Lower leg skin (tissue), 4 donors: ENCODE results near the gene WNK4. TPM values are rescaled to one million over a fixed set of nuclear protein-coding genes. Genes with fewer than 3 reads are reported as not detected.
"Not testable (repeated sequence)": the region's sequence is repeated elsewhere in the genome, so short reads cannot be mapped to it uniquely, and the experiment has no call there.

Experiments
- DNase-seq, 2 donors: peaks; one replicate each; pipeline ENCODE4 v3.0.0-alpha.2; 2019; ENCODE audit warnings: low spot score in 2 of 2
- H3K4me3 ChIP-seq: fragments of 200-600 bp; sonication (generic); 2 replicates; pipeline ENCODE4 v1.5.1; 2017; ENCODE audit warnings: mild to moderate bottlenecking, low read depth; ENCODE audit not compliant: poor library complexity, severe bottlenecking
- POLR2A ChIP-seq, 2 donors: fragments of 450-650 bp; IDR thresholded peaks; one replicate each; pipeline ENCODE4 v1.6.1; 2016 to 2017; ENCODE audit warnings: antibody characterized with exemption in 2 of 2, mild to moderate bottlenecking in 1 of 2, moderate library complexity in 1 of 2
- WGBS, 2 donors: methylation state at CpG; one replicate each; pipeline ENCODE4 v1.1.5; 2018; 5-methylcytosine and 5-hydroxymethylcytosine counted together
- intact Hi-C: fragments of 100-400 bp; cut with DNase I; formaldehyde crosslinking; loops from one replicate; pipeline ENCODE4 v1.15.0; 2023; ENCODE audit warnings: low total_unique reads
- total RNA-seq, 4 donors: library from RNA; depleted of rRNA; stranded (reverse); fragments of >200 nt; gene quantifications; one replicate each; pipeline ENCODE4 v1.1.0, GENCODE V29; 2016
- TF ChIP-seq, protein P1 (sequence below), 3 donors: fragments of 450-650 bp; IDR thresholded peaks; one replicate each; pipeline ENCODE4 v1.5.1; 2016; ENCODE audit warnings: antibody characterized with exemption in 3 of 3, mild to moderate bottlenecking in 3 of 3, moderate library complexity in 2 of 3

Gene WNK4
- total RNA-seq: 1 to 10 TPM in 1 of 4 donors, under 1 TPM in 1, not detected in 2; 0.62 to 1.0 TPM

DNA sequence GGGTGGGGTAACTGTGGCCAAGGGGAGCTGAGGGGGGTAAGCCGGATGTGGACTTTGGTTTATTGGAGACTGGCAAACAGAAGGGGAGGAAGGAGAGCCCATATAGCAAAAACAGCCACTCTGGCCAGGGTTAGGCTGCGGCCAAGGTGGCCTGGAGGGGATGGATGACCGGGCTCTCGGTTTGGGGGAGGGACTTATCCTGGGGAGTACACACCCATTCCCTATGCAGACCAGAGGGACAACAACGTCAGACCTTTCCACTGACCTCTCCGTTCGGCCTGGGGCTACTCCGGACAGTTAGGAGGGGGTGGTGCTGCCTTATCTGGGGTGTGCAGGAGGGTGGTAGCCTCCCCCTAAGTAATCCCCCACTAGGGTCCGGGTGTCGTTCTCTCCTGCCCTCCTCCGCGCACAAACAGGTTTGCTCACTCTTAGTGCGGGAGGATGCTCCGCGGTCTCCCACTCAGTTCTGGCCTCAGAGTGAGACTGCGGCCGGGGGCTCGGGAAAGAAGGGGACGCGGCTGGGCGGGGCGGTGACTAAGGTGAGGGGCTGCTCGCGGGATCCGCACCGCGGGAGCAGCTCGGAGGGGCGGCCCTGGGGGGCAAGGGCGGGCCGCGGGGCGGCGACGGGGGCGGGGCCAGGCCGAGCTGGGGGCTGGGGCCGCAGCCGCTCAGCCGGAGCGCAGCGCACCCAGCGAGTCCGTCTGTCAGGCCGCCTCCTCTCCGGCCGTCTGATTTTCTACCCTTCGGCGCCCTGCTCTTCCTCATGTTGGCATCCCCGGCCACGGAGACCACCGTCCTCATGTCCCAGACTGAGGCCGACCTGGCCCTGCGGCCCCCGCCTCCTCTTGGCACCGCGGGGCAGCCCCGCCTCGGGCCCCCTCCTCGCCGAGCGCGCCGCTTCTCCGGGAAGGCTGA, at the start of gene WNK4:
Gene WNK4 (plus strand): TSS at position 675 of the 915 bp plus-strand sequence. CDS start 89 bp downstream, at position 764.
- WGBS, 2 donors: 13 to 15% methylated on average over 45 to 46 of the region's 65 CpGs
- intact Hi-C loops: no loop called here
- H3K4me3 ChIP-seq: peak within 1 kb of the TSS; percentile 9
- TF ChIP-seq, protein P1, sequence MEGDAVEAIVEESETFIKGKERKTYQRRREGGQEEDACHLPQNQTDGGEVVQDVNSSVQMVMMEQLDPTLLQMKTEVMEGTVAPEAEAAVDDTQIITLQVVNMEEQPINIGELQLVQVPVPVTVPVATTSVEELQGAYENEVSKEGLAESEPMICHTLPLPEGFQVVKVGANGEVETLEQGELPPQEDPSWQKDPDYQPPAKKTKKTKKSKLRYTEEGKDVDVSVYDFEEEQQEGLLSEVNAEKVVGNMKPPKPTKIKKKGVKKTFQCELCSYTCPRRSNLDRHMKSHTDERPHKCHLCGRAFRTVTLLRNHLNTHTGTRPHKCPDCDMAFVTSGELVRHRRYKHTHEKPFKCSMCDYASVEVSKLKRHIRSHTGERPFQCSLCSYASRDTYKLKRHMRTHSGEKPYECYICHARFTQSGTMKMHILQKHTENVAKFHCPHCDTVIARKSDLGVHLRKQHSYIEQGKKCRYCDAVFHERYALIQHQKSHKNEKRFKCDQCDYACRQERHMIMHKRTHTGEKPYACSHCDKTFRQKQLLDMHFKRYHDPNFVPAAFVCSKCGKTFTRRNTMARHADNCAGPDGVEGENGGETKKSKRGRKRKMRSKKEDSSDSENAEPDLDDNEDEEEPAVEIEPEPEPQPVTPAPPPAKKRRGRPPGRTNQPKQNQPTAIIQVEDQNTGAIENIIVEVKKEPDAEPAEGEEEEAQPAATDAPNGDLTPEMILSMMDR (IDR thresholded peaks at IDR 0.05): peak in 1 of 3 donors; percentile 6
- TF ChIP-seq POLR2A (IDR thresholded peaks at IDR 0.05): no peak
- DNase-seq: peak in 1 of 2 donors; percentile 82

DNA sequence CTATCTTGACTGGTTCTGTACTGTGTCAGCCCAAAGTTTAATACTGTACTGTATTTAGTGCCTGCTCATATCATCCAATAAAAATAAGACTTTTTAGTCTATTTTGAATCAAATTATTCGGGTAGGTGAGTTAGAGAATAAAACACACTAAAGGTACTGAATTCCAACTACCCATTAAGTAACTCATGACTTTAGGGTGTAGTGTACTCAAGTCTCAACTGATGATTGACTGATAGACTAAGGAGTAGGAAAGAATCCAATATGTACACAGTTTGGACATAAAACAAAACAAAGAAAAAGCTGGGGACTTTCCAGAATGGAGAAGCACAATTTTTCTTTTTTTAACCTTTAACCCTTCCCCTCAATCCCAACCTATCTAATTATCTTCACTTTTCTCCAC, 39.7 kb upstream of the WNK4 start:
- no peak for TF ChIP-seq POLR2A (IDR thresholded peaks at IDR 0.05)
- TF ChIP-seq, protein P1 (IDR thresholded peaks at IDR 0.05): no peak
- H3K4me3 ChIP-seq: no peak overlapping the region
- no peak for DNase-seq
- WGBS, 2 donors: 84 to 85% methylated on average over 1 of the region's 1 CpG
- intact Hi-C loops: no loop called here

DNA sequence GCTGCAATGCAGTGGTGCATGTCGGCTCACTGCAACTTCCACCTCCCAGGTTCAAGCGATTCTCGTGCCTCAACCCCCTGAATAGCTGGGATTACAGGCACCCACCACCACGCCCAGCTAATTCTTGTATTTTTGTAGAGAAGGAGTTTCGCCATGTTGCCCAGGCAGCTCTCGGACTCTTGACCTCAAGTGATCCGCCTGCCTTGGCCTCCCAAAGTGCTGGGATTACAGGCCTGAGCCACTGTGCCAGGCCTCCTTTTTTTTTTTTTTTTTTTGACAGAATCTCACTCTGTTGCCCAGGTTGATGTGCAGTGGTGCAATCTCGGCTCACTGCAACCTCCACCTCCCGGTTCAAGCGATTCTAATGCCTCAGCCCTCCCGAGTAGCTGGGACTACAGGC, 37.5 kb upstream of the WNK4 start:
- DNase-seq, H3K4me3 ChIP-seq, intact Hi-C loops: not testable (repeated sequence)
- 94 to 96% methylated on average over 11 of the region's 11 CpGs for WGBS, 2 donors

DNA sequence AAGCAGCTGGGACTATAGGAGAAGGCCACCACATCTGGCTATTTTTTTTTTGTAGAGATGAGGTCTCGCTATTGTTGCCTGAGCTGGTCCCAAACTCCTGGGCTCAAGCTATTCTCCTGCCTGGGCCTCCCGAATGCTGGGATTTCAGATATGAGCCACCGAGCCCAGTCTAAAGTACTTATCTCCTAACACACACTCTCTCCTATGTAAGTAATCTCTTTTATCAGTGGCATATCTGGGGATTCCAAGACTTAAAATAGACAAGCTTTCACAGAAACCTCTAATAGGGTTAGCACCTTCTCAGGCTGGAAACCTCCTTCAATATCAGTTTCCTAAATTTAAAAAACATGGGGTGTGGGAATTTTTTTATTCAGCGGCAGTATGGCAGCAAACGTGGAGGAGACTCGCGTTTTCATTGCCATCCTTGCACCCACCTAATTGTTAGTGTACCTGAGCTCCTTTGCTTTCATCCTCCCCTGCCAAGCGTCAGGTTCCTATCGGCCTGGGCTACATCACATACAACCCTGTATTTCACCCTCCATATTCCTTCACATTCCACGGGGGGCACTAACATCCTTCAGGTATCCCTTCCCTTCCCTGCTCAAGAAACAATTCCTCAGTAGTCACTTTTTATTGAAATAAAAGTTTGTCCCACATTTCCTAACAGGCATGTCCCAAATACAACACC, 36.7 kb upstream of the WNK4 start:
- intact Hi-C loops: no loop called here
- 42 to 43% methylated on average over 10 of the region's 10 CpGs for WGBS, 2 donors
- no peak for TF ChIP-seq POLR2A (IDR thresholded peaks at IDR 0.05)
- TF ChIP-seq, protein P1 (IDR thresholded peaks at IDR 0.05): no peak
- H3K4me3 ChIP-seq: no peak overlapping the region
- DNase-seq: no peak

DNA sequence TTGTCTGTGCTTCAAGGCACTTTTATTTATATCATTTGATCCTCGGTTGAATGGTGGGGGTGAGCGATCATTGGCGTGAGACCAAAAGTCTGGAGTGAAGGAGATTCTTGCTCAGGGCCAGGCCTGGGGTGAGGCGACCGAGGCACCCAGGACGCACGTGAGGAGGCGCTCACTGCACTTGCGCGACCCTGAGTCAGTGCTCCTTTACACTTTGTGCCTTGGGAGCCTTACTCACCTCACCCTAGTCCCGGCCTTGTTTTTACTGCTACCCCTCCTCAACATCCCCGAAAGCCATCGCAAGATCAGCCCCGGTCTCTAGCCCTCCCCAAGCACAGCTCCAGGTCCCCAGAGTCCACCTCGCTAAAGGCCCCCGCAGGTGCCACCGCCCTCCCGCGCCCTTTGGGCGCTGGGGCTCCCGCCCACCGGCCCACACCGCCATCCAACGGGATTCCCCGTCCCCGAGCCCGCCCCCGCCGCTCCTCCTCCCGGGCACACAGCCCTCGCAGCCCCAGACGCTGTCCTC, 36.1 kb upstream of the WNK4 start:
- TF ChIP-seq POLR2A (IDR thresholded peaks at IDR 0.05): no peak
- TF ChIP-seq, protein P1 (IDR thresholded peaks at IDR 0.05): no peak
- DNase-seq: peak; percentile 68 to 95
- H3K4me3 ChIP-seq: peak overlapping the region; percentile 60
- WGBS, 2 donors: 0 to 1% methylated on average over 32 of the region's 32 CpGs
- intact Hi-C loops: no loop called here
